Karpas-422 (cell line): Measurements from ENCODE around the gene SLC25A19. TPM values are rescaled to one million over a fixed set of nuclear protein-coding genes. Genes with fewer than 3 reads are reported as not detected.
A peak's percentile ranks its signal among the peaks of the same experiment; 100 is the strongest.

Experiments used
- DNase-seq: peaks from one replicate; pipeline ENCODE4 v3.0.0-alpha.2; 2015
- H2AFZ ChIP-seq: fragments of 200-600 bp; sonication (generic); 2 replicates; pipeline ENCODE4 v1.6.1; 2014; ENCODE audit warnings: antibody characterized with exemption, low read length, mixed read lengths
- H3K27ac ChIP-seq: fragments of 200-600 bp; sonication (generic); 2 replicates; pipeline ENCODE4 v1.5.1; 2014; ENCODE audit warnings: mild to moderate bottlenecking, low read length, moderate library complexity
- H3K27me3 ChIP-seq: fragments of 200-600 bp; sonication (generic); 2 replicates; pipeline ENCODE4 v1.6.1; 2014; ENCODE audit warnings: low read length, mixed read lengths
- H3K36me3 ChIP-seq: fragments of 200-600 bp; sonication (generic); 2 replicates; pipeline ENCODE4 v1.6.1; 2014; ENCODE audit warnings: low read length, mixed read lengths; ENCODE audit not compliant: insufficient read depth
- H3K4me1 ChIP-seq: fragments of 200-600 bp; sonication (generic); 2 replicates; pipeline ENCODE4 v1.6.1; 2014; ENCODE audit warnings: mild to moderate bottlenecking, low read length, mixed read lengths
- H3K4me2 ChIP-seq: fragments of 200-600 bp; sonication (generic); 2 replicates; pipeline ENCODE4 v1.6.1; 2014; ENCODE audit warnings: low read length, low read depth, mild to moderate bottlenecking; ENCODE audit not compliant: poor library complexity, severe bottlenecking
- H3K4me3 ChIP-seq: fragments of 200-600 bp; sonication (generic); 2 replicates; pipeline ENCODE4 v1.5.1; 2014; ENCODE audit warnings: mild to moderate bottlenecking, antibody characterized with exemption, low read length, mixed read lengths
- H3K79me2 ChIP-seq: fragments of 200-600 bp; sonication (generic); 2 replicates; pipeline ENCODE4 v1.6.1; 2014; ENCODE audit warnings: mild to moderate bottlenecking, low read length, mixed read lengths
- H3K9ac ChIP-seq: fragments of 200-600 bp; sonication (generic); 2 replicates; pipeline ENCODE4 v1.6.0; 2014; ENCODE audit warnings: low read length
- H3K9me2 ChIP-seq: fragments of 200-600 bp; sonication (generic), shearing (Covaris generic); replicated peaks from 2 replicates; pipeline ENCODE4 v1.6.0; 2014; ENCODE audit warnings: mild to moderate bottlenecking, low read length, moderate library complexity; ENCODE audit not compliant: insufficient read depth
- H3K9me3 ChIP-seq: fragments of 300-700, 200-600 bp; sonication (generic); 2 replicates; pipeline ENCODE4 v1.6.1; 2014; ENCODE audit warnings: low read length, mixed read lengths
- H4K20me1 ChIP-seq: fragments of 200-600 bp; sonication (generic); 2 replicates; pipeline ENCODE4 v1.6.1; 2014; ENCODE audit warnings: mild to moderate bottlenecking, antibody characterized with exemption, low read length, low read depth; ENCODE audit not compliant: insufficient read depth
- total RNA-seq: library from RNA; depleted of rRNA; stranded (reverse); fragments of >200 nt; shearing (Covaris generic); gene quantifications from 2 replicates; pipeline ENCODE4 v1.2.3, GENCODE V29; 2014; ENCODE audit warnings: low replicate concordance

SLC25A19 gene
- total RNA-seq, 1 experiment from 2014 or later, result 36.5 TPM

- no peak for DNase-seq
- Histone ChIP-seq H3K27me3 (no peaks in the 10 kb centered on the region), H3K36me3 (peaks cover 26% of the 10 kb centered on the region), H3K4me1 (peaks cover 12% of the 10 kb centered on the region), H3K9me2 (no peaks in the 10 kb centered on the region), H3K9me3 (no peaks in the 10 kb centered on the region), H3K27ac (no peak overlapping the region), H3K79me2 (peaks cover 2% of the 10 kb centered on the region), H4K20me1 (no peaks in the 10 kb centered on the region), H3K9ac (no peak overlapping the region), H2AFZ (no peak overlapping the region), H3K4me3 (no peak overlapping the region), H3K4me2 (no peak overlapping the region)
Observed at GRCh38 chr17:75277664-75278071, 11.6 kb downstream of the SLC25A19 start.

- H3K9ac ChIP-seq, result no peak overlapping the region
- H3K9me3 ChIP-seq, result no peaks in the 10 kb centered on the region
- peaks cover 20% of the 10 kb centered on the region for H3K36me3 ChIP-seq
- H4K20me1 ChIP-seq, result no peaks in the 10 kb centered on the region
- H3K27ac ChIP-seq, result no peak overlapping the region
- H3K4me3 ChIP-seq, result no peak overlapping the region
- H3K4me1 ChIP-seq, result peaks cover 29% of the 10 kb centered on the region
- no peaks in the 10 kb centered on the region for H3K27me3 ChIP-seq
- no peaks in the 10 kb centered on the region for H3K9me2 ChIP-seq
- peaks cover 20% of the 10 kb centered on the region for H3K79me2 ChIP-seq
- peak; percentile 37 for DNase-seq
- H3K4me2 ChIP-seq, result no peak overlapping the region
- no peak overlapping the region for H2AFZ ChIP-seq
Observed at GRCh38 chr17:75273977-75274708, 15.1 kb downstream of the SLC25A19 start.

DNA sequence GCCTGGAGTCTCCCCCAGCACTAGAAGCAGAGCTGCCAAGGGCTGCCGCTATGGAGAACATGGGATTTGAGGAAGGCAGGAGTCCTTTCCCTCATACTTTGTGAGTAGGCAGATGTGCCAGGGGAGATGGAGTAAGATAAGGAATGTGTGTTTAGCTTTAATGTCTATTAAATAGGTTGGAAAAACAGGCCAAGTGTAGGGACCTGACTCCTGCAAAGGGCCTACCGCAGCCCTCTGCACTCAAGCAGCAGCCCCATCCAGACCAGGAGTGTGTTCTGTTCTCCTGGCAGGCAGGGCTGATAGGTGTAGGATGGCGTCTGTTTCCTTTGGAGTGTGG, 16.4 kb downstream of the SLC25A19 start:
- H4K20me1 ChIP-seq, result no peaks in the 10 kb centered on the region
- H3K4me3 ChIP-seq, result peak overlapping the region; percentile 97
- no peak overlapping the region for H2AFZ ChIP-seq
- peaks cover 20% of the 10 kb centered on the region for H3K79me2 ChIP-seq
- peak overlapping the region; percentile 94 for H3K4me2 ChIP-seq
- H3K9me3 ChIP-seq, result no peaks in the 10 kb centered on the region
- no peaks in the 10 kb centered on the region for H3K9me2 ChIP-seq
- H3K36me3 ChIP-seq, result peaks cover 20% of the 10 kb centered on the region
- H3K27me3 ChIP-seq, result no peaks in the 10 kb centered on the region
- no peak for DNase-seq
- peak overlapping the region; percentile 70; the same call in 1 of the 2 replicates for H3K27ac ChIP-seq
- H3K4me1 ChIP-seq, result peaks cover 33% of the 10 kb centered on the region
- peak overlapping the region; percentile 94 for H3K9ac ChIP-seq

DNA sequence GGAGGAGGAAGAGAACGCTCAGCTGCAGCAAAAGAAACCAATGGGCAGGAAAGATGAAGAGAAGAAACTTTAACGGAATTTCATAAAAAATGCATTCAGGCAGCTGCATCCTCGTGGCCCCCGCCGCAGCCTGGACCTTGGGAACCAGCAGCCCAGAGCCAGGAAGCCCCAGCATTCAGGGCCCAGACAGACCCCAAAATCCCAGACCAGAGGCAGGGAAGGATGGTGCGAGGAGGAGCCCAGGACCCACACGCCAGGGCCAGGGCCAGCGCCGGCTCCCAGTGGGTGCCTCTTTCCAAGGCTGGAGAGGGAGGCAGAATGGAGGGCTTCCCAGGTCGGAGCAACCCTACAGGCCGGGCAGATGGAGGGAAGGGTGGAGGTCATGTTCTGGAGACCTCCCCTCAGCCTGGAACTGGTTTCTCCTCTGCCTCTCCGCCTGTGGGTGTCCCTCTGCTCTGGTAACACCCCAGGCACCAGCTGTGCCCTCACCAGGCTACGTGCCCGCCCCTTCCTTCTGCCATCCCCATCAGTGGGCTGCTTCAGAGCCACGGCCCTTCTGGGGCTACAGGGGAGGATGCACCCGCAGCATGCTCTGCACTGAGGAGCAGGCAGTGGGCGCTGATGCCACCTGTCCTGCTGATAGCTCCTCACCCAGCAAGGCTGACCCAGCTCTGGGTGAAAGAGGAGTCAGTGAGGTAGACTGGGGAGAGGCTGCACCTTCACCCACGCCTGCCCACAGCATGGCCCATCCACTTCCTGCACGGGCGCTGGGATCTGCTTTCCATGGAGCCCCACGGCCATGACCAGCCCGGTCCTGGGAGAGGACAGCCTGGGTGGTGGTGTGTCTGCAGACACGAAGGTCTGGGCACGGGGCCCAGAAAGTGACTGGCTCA, 17.0 kb downstream of the SLC25A19 start:
- H2AFZ ChIP-seq, result peak overlapping the region; percentile 59; the same call in 1 of the 2 replicates
- H3K9me3 ChIP-seq, result no peaks in the 10 kb centered on the region
- DNase-seq, result peak; percentile 84
- H3K4me1 ChIP-seq, result peaks cover 33% of the 10 kb centered on the region
- H3K79me2 ChIP-seq, result peaks cover 20% of the 10 kb centered on the region
- peak overlapping the region; percentile 94 for H3K9ac ChIP-seq
- peaks cover 16% of the 10 kb centered on the region for H3K36me3 ChIP-seq
- H3K4me2 ChIP-seq, result peak overlapping the region; percentile 94
- H3K4me3 ChIP-seq, result peak overlapping the region; percentile 97
- H3K9me2 ChIP-seq, result no peaks in the 10 kb centered on the region
- peak overlapping the region; percentile 70 for H3K27ac ChIP-seq
- no peaks in the 10 kb centered on the region for H4K20me1 ChIP-seq
- H3K27me3 ChIP-seq, result no peaks in the 10 kb centered on the region

DNA sequence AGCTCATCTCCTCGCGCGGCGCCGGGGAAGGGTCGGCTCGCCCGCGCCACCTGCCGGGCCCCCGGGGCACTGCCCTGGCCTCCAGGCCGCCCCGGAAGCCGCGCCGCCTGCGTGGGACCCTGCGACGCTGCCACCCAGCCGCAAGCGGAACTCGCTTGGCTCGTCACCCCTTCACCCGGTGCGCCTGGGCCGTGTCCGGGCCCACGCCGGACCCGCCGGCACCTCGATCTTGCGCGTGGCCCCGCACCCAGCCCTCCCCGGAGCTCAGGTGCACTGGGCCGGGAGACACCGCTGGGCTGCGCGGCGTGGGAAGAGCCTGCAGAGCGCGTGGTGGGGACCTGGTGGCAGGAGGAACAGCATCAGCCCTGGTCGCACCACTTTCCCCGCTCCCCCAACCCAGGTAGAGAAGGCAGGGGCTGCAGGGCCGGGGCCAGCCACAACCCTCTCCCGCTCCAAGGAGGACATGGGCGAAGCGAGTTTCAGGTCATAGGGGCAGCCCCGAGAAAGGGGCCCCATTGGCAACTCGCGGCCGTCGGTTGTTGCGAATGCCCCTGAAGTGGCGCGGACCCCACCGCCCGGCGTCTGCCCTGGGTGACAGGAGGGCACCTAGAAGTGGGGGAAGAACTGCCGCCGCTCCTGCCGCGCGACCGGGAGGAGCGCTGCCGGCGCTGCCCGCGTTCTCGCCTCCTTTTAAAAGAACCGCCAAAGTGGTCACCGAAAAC, 17.8 kb downstream of the SLC25A19 start:
- Histone ChIP-seq H3K9me2 (no peaks in the 10 kb centered on the region), H3K4me2 (peak overlapping the region; percentile 94), H4K20me1 (no peaks in the 10 kb centered on the region), H3K79me2 (peaks cover 20% of the 10 kb centered on the region), H3K9me3 (no peaks in the 10 kb centered on the region), H3K9ac (peak overlapping the region; percentile 94), H3K4me3 (peak overlapping the region; percentile 97), H3K4me1 (peaks cover 33% of the 10 kb centered on the region), H2AFZ (peak overlapping the region; percentile 59; the same call in 1 of the 2 replicates), H3K27ac (peak overlapping the region; percentile 70), H3K27me3 (no peaks in the 10 kb centered on the region), H3K36me3 (peaks cover 12% of the 10 kb centered on the region)
- peak; percentile 96 for DNase-seq

DNA sequence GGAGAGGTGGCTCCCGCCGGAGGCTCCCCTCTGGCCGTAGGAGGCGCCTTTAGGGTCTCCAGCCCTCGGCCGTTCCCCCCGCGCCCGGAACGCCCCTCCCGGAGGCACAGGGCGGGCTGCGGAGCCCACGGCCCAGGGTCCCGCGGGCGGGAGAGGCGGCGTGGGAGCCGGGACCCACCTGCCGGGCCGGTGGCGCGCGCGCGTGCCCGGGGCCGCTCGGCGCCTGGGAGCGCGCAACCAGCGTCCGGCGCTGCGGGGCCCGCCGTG, 18.3 kb downstream of the SLC25A19 start, which contains the start of gene MIF4GD:
TSS of gene MIF4GD (minus strand) at position 266 of the 267 bp plus-strand sequence. CDS start 1,036 bp downstream, outside the sequence.
- Histone ChIP-seq H3K4me3 (peak within 1 kb of the TSS; percentile 98), H3K9me2 (no peaks in the 10 kb centered on the region), H3K79me2 (peaks cover 20% of the 10 kb centered on the region), H3K4me1 (peaks cover 33% of the 10 kb centered on the region), H3K27ac (peak within 1 kb of the TSS; percentile 70), H3K9me3 (no peaks in the 10 kb centered on the region), H3K4me2 (peak within 1 kb of the TSS; percentile 94), H3K27me3 (no peaks in the 10 kb centered on the region), H4K20me1 (no peaks in the 10 kb centered on the region), H3K9ac (peak within 1 kb of the TSS; percentile 98), H3K36me3 (peaks cover 14% of the 10 kb centered on the region), H2AFZ (peak within 1 kb of the TSS; percentile 84)
- no peak for DNase-seq

- no peaks in the 10 kb centered on the region for H3K27me3 ChIP-seq
- H3K4me3 ChIP-seq, result peak overlapping the region; percentile 98
- H3K27ac ChIP-seq, result peak overlapping the region; percentile 70
- H3K4me1 ChIP-seq, result peaks cover 33% of the 10 kb centered on the region
- H4K20me1 ChIP-seq, result no peaks in the 10 kb centered on the region
- peak; percentile 84 for DNase-seq
- no peaks in the 10 kb centered on the region for H3K9me2 ChIP-seq
- H3K36me3 ChIP-seq, result peaks cover 17% of the 10 kb centered on the region
- peak overlapping the region; percentile 98 for H3K9ac ChIP-seq
- no peaks in the 10 kb centered on the region for H3K9me3 ChIP-seq
- peaks cover 20% of the 10 kb centered on the region for H3K79me2 ChIP-seq
- peak overlapping the region; percentile 84 for H2AFZ ChIP-seq
- peak overlapping the region; percentile 86 for H3K4me2 ChIP-seq
Observed at GRCh38 chr17:75270218-75270965, 18.8 kb downstream of the SLC25A19 start.
